ENCODE measurements around the gene WDR33. TPM values are rescaled to one million over a fixed set of nuclear protein-coding genes. Genes with fewer than 3 reads are reported as not detected.

WDR33 gene
- total RNA-seq, 1 experiment from 2014 or later = 61.1 TPM

DNA sequence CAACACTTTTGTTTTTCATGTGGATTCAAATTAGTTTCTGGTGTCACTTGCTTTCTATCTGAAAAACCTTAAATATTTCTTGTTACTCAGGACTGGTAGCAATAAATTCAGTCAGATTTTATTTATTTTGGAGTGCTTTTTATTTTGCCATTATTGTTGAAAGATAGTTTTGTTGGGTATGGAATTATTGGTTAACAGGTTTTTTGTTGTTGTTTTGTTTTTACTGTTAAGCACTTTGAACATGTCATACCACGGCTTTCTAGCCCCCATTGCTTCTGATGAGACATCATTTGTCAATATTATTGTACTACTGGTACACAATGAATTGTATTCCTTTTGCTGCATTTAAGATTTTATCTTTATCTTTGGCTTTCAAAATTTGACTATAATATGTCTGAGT lies 122.6 kb downstream of the WDR33 start:
- BruUV-seq (replicated peaks) = no TSS peak
- no peaks in the 10 kb centered on the region for H3K4me1 Mint-ChIP-seq (ENCODE audit: low read depth, unreplicated experiment)

DNA sequence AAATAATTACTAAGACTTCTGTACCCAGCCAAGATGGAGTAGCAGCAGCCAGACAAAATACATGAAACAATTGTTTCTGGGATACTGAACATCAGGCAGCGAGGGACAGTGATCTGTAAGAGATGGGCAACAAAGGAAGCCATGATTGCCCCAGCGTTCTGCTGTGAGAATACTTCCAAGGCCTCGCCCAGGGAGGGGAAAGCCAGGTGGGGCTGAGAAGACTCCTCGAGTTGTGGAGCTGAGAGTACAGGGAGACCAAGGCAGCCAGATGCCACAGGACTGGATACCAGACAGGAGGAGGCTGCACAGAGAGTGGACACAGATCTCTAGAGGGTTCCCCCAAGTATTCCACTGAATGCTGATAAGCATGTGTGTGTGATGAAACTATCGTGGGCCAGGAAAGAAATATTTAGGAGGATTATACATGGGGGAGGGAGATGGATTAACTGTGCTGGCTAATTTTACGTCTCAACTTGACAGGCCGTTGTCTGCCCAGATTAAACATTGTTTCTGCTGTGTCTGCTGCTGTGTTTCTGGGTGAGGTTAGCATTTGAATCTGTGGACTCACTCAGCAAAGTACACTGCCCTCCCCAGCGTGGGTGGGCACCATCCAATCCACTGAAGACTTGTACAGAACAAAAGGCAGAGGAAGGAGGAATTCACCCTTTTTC lies 125.4 kb downstream of the WDR33 start:
- Mint-ChIP-seq H3K4me1 (ENCODE audit: low read depth, unreplicated experiment) (no peaks in the 10 kb centered on the region), H3K36me3 (ENCODE audit: insufficient read depth, unreplicated experiment) (no peaks in the 10 kb centered on the region), H3K27ac (ENCODE audit: unreplicated experiment) (no peak overlapping the region), H3K27me3 (ENCODE audit: unreplicated experiment) (peaks cover 35% of the 10 kb centered on the region), H3K4me3 (ENCODE audit: low read depth, unreplicated experiment) (no peak overlapping the region), H3K9me3 (ENCODE audit: low read depth, unreplicated experiment) (peaks cover 3% of the 10 kb centered on the region)
- intact Hi-C loops (cut with micrococcal nuclease; ENCODE audit: unreplicated experiment) = no loop called here
- no peak for TF ChIP-seq CTCF (IDR thresholded peaks at IDR 0.05; ENCODE audit: unreplicated experiment)
- CTCF ChIA-PET = no interaction called here
- no peak for DNase-seq
- BruUV-seq (replicated peaks) = no TSS peak

More for the DNA sequence above, 122.6 kb downstream of the WDR33 start:
- peaks cover 13% of the 10 kb centered on the region for H3K27me3 Mint-ChIP-seq (ENCODE audit: unreplicated experiment)
- CTCF ChIA-PET = no interaction called here
- no peak overlapping the region for H3K27ac Mint-ChIP-seq (ENCODE audit: unreplicated experiment)
- DNase-seq = no peak
- H3K36me3 Mint-ChIP-seq (ENCODE audit: insufficient read depth, unreplicated experiment) = no peaks in the 10 kb centered on the region
- H3K9me3 Mint-ChIP-seq (ENCODE audit: low read depth, unreplicated experiment) = peaks cover 11% of the 10 kb centered on the region
- no peak overlapping the region for H3K4me3 Mint-ChIP-seq (ENCODE audit: low read depth, unreplicated experiment)
- TF ChIP-seq CTCF (IDR thresholded peaks at IDR 0.05; ENCODE audit: unreplicated experiment) = no peak
- intact Hi-C loops (cut with micrococcal nuclease; ENCODE audit: unreplicated experiment) = no loop called here

GRCh38 chr2:127683757-127684156 lies 127.2 kb downstream of the WDR33 start:
- Mint-ChIP-seq H3K27me3 (ENCODE audit: unreplicated experiment) (peaks cover 42% of the 10 kb centered on the region), H3K4me1 (ENCODE audit: low read depth, unreplicated experiment) (no peaks in the 10 kb centered on the region), H3K4me3 (ENCODE audit: low read depth, unreplicated experiment) (no peak overlapping the region), H3K9me3 (ENCODE audit: low read depth, unreplicated experiment) (peaks cover 2% of the 10 kb centered on the region), H3K36me3 (ENCODE audit: insufficient read depth, unreplicated experiment) (no peaks in the 10 kb centered on the region), H3K27ac (ENCODE audit: unreplicated experiment) (no peak overlapping the region)
- no TSS peak for BruUV-seq (replicated peaks)
- CTCF ChIA-PET = no interaction called here
- intact Hi-C loops (cut with micrococcal nuclease; ENCODE audit: unreplicated experiment) = no loop called here
- DNase-seq = no peak
- TF ChIP-seq CTCF (IDR thresholded peaks at IDR 0.05; ENCODE audit: unreplicated experiment) = no peak

GRCh38 chr2:127683056-127683455 lies 127.9 kb downstream of the WDR33 start:
- Mint-ChIP-seq H3K27ac (ENCODE audit: unreplicated experiment) (no peak overlapping the region), H3K9me3 (ENCODE audit: low read depth, unreplicated experiment) (no peaks in the 10 kb centered on the region), H3K36me3 (ENCODE audit: insufficient read depth, unreplicated experiment) (no peaks in the 10 kb centered on the region), H3K4me3 (ENCODE audit: low read depth, unreplicated experiment) (no peak overlapping the region), H3K27me3 (ENCODE audit: unreplicated experiment) (peaks cover 49% of the 10 kb centered on the region), H3K4me1 (ENCODE audit: low read depth, unreplicated experiment) (no peaks in the 10 kb centered on the region)
- CTCF ChIA-PET = no interaction called here
- TF ChIP-seq CTCF (IDR thresholded peaks at IDR 0.05; ENCODE audit: unreplicated experiment) = no peak
- no peak for DNase-seq
- no TSS peak for BruUV-seq (replicated peaks)
- intact Hi-C loops (cut with micrococcal nuclease; ENCODE audit: unreplicated experiment) = no loop called here
